HCT116 (cell line): ENCODE data around the gene DZIP3. TPM values are rescaled to one million over a fixed set of nuclear protein-coding genes. Genes with fewer than 3 reads are reported as not detected.

Experiments
- ATAC-seq: fragments of 200-7000 bp; cut with Tn5 transposase; 2 replicates; pipeline ENCODE4 v1.9.1; 2020; ENCODE audit warnings: mild to moderate bottlenecking, moderate library complexity
- BruUV-seq: library from RNA; stranded (reverse); fragments of 400-500 nt; replicated peaks from 2 replicates; lab custom pipeline; 2021; lab: Mats Ljungman, UMichigan
- CTCF ChIA-PET: fragments of 300-600 bp; sonication (Branson Sonifier 250); formaldehyde crosslinking; loops from one replicate; lab custom pipeline; 2021; ENCODE audit warnings: antibody characterized with exemption; lab: Charles Lee
- POLR2A ChIA-PET: fragments of 300-600, 350-600 bp; sonication (Branson Sonifier 250); formaldehyde crosslinking; loops from one replicate; lab custom pipeline; 2021; ENCODE audit warnings: antibody characterized with exemption; lab: Charles Lee
- RAD21 ChIA-PET, 2 experiments: fragments of 300-600 bp; sonication (Branson Sonifier 250); formaldehyde crosslinking; loops; one replicate each; lab custom pipeline; 2023; ENCODE audit warnings: low total read pairs in 2 of 2; ENCODE audit not compliant: uncharacterized antibody in 2 of 2, unreplicated experiment in 2 of 2, low non-redundant PET in 1 of 2; lab: Charles Lee
- DNase-seq: peaks from one replicate; pipeline ENCODE4 v3.0.0-alpha.2; 2010; ENCODE audit warnings: low read depth, low spot score
- H2AFZ ChIP-seq: fragments of 200-600 bp; shearing (Covaris generic), sonication (generic); 2 replicates; pipeline ENCODE4 v1.6.1; 2017; ENCODE audit warnings: low read depth, mixed run types, mixed read lengths, antibody characterized with exemption, low read length; ENCODE audit not compliant: poor library complexity, severe bottlenecking
- H3K27ac ChIP-seq: 2 replicates; pipeline ENCODE4 v1.5.1; 2012; ENCODE audit warnings: low read depth, low read length
- H3K27me3 ChIP-seq: fragments of 200-600 bp; sonication (generic); 2 replicates; pipeline ENCODE4 v1.6.1; 2016; ENCODE audit warnings: mixed run types, low read length, mixed read lengths; ENCODE audit not compliant: insufficient read depth
- H3K36me3 ChIP-seq, 2 experiments: fragments of 200-500 bp in 1 of 2; fragments of 200-600 bp in 1 of 2; sonication (Bioruptor generic) in 1 of 2; sonication (generic) in 1 of 2; 2 replicates each; pipeline versions ENCODE4 v1.5.1 to v1.6.1; 2014 to 2016; ENCODE audit warnings: low read length in 2 of 2, inconsistent platforms in 1 of 2, mixed read lengths in 1 of 2, mixed run types in 1 of 2; ENCODE audit not compliant: insufficient read depth in 2 of 2, control insufficient read depth in 1 of 2
- H3K4me1 ChIP-seq, 2 experiments: fragments of 200-600 bp in 1 of 2; sonication (generic) in 1 of 2; 2 replicates each; pipeline versions ENCODE4 v1.5.1 to v1.6.1; 2012 to 2017; ENCODE audit warnings: low read length in 2 of 2, inconsistent platforms in 1 of 2, mild to moderate bottlenecking in 1 of 2, mixed read lengths in 1 of 2, mixed run types in 1 of 2, moderate library complexity in 1 of 2; ENCODE audit not compliant: insufficient read depth in 2 of 2, control insufficient read depth in 1 of 2
- H3K4me2 ChIP-seq: fragments of 200-600 bp; sonication (generic); 2 replicates; pipeline ENCODE4 v1.6.1; 2017; ENCODE audit warnings: mixed run types, low read length, mixed read lengths
- H3K4me3 ChIP-seq, 2 experiments: fragments of 200-600 bp in 1 of 2; sonication (generic) in 1 of 2; replicated peaks in 1 of 2; 2 replicates each; pipeline ENCODE4 v1.5.1; 2011 to 2016; ENCODE audit warnings: low read length in 2 of 2, control low read depth in 1 of 2, low read depth in 1 of 2, mild to moderate bottlenecking in 1 of 2, mixed read lengths in 1 of 2, mixed run types in 1 of 2
- H3K79me2 ChIP-seq: fragments of 200-600 bp; sonication (generic); 2 replicates; pipeline ENCODE4 v1.6.1; 2017; ENCODE audit warnings: mild to moderate bottlenecking, mixed run types, low read length, moderate library complexity, mixed read lengths; ENCODE audit not compliant: insufficient read depth
- H3K9ac ChIP-seq: fragments of 200-600 bp; sonication (generic); 2 replicates; pipeline ENCODE4 v1.6.1; 2016; ENCODE audit warnings: low read length, mixed read lengths
- H3K9me2 ChIP-seq: fragments of 200-600 bp; sonication (generic), shearing (Covaris generic); 2 replicates; pipeline ENCODE4 v1.6.1; 2017; ENCODE audit warnings: mixed run types, mild to moderate bottlenecking, moderate library complexity; ENCODE audit not compliant: insufficient read depth
- H3K9me3 ChIP-seq, 2 experiments: fragments of 200-500 bp in 1 of 2; fragments of 200-600 bp in 1 of 2; sonication (Bioruptor generic) in 1 of 2; sonication (generic) in 1 of 2; 2 replicates each; pipeline ENCODE4 v1.6.1; 2014 to 2017; ENCODE audit warnings: low read length in 2 of 2, mixed read lengths in 2 of 2, inconsistent platforms in 1 of 2, low read depth in 1 of 2, mild to moderate bottlenecking in 1 of 2, mixed run types in 1 of 2, moderate library complexity in 1 of 2; ENCODE audit not compliant: control insufficient read depth in 1 of 2, insufficient read depth in 1 of 2
- H4K20me1 ChIP-seq: fragments of 200-600 bp; sonication (generic), shearing (Covaris generic); 2 replicates; pipeline ENCODE4 v1.6.1; 2017; ENCODE audit warnings: mixed run types, mild to moderate bottlenecking, moderate library complexity; ENCODE audit not compliant: insufficient read depth
- CTCF ChIP-seq, 3 experiments: fragments of 200-600 bp in 1 of 3; sonication (generic) in 1 of 3; IDR thresholded peaks in 2 of 3; conservative IDR thresholded peaks in 1 of 3; 2 replicates each; pipeline ENCODE4 v1.5.1; 2012 to 2017; ENCODE audit warnings: low read depth in 2 of 3, low read length in 2 of 3, antibody characterized with exemption in 1 of 3, borderline replicate concordance in 1 of 3, control low read depth in 1 of 3, mild to moderate bottlenecking in 1 of 3, mixed read lengths in 1 of 3, mixed run types in 1 of 3, moderate library complexity in 1 of 3; ENCODE audit not compliant: insufficient read depth in 1 of 3
- EGR1 ChIP-seq: IDR thresholded peaks from 2 replicates; pipeline ENCODE4 v1.6.1; 2012; ENCODE audit warnings: low read depth
- ELF1 ChIP-seq: IDR thresholded peaks from 2 replicates; pipeline ENCODE4 v1.6.1; 2012; ENCODE audit warnings: low read depth, borderline replicate concordance
- POLR2A ChIP-seq: IDR thresholded peaks from 2 replicates; pipeline ENCODE4 v1.7.0; 2011; ENCODE audit warnings: borderline replicate concordance; ENCODE audit not compliant: insufficient read depth, insufficient read length; ENCODE audit errors: extremely low read depth
- POLR2AphosphoS5 ChIP-seq: IDR thresholded peaks from 2 replicates; pipeline ENCODE4 v1.6.1; 2011; ENCODE audit warnings: mild to moderate bottlenecking, low read depth, low read length, moderate library complexity
- RAD21 ChIP-seq: IDR thresholded peaks from 2 replicates; pipeline ENCODE4 v1.6.1; 2012; ENCODE audit warnings: low read depth, mild to moderate bottlenecking
- REST ChIP-seq: IDR thresholded peaks from 2 replicates; pipeline ENCODE4 v1.6.1; 2012; ENCODE audit warnings: low read depth
- SIN3A ChIP-seq: IDR thresholded peaks from 2 replicates; pipeline ENCODE4 v1.6.1; 2012; ENCODE audit warnings: low read depth
- SP1 ChIP-seq: IDR thresholded peaks from 2 replicates; pipeline ENCODE4 v1.6.1; 2012; ENCODE audit warnings: low read depth
- ZBTB33 ChIP-seq: IDR thresholded peaks from 2 replicates; pipeline ENCODE4 v1.6.1; 2011; ENCODE audit warnings: mild to moderate bottlenecking, low read length, moderate library complexity; ENCODE audit not compliant: insufficient replicate concordance; ENCODE audit errors: extremely low read depth
- ZFX ChIP-seq: fragments of 450-650 bp; IDR thresholded peaks from 2 replicates; pipeline ENCODE4 v1.6.1; 2017
- ZNF274 ChIP-seq: fragments of 200-500 bp; sonication (Bioruptor generic); IDR thresholded peaks from 2 replicates; pipeline ENCODE4 v1.6.1; 2014; ENCODE audit warnings: mild to moderate bottlenecking, low read depth, low read length, inconsistent platforms
- intact Hi-C: fragments of 100-400 bp; cut with micrococcal nuclease; formaldehyde crosslinking; loops from 2 replicates; pipeline ENCODE4 v1.10.0; 2022
- total RNA-seq: library from RNA; stranded (reverse); gene quantifications from one replicate; pipeline ENCODE4 v1.2.1, GENCODE V29; 2021; ENCODE audit not compliant: unreplicated experiment

The DZIP3 gene
- total RNA-seq, 1 experiment from 2014 or later = 19.4 TPM

DNA sequence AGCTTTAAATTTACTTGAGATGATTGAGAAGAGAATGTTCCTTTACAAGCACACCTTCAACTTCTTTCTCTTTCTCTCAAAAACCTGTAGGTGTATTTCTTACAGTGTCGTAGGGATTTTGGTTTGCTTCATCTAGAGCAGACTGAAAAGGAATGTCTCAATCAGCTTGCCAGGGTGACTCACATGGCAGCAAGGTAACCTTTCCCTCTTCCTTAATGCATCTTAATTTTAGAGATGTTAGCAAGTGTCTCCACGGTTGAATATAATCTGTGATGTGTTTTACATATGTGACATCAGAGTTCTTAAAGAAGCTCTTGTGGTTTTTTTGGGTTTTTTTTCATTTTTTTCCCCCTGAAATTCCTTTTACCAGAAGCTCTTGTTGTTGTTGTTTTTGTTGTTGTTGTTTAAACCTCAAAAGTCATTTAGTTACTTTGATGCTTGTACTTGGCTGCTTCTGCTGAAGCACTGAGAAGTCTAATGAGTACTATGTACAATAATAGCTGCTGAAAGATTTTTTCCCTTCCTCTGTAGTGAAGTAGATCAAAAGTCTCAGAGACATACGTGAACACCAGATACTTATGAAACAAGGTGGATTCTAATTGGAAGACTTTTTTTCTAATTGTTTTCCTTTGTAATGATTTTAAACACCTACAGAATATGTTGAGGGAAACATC lies 84.6 kb downstream of the DZIP3 start:
- no peak overlapping the region for H2AFZ ChIP-seq
- BruUV-seq = no TSS peak
- ATAC-seq = no peak
- H3K4me3 ChIP-seq = no peak overlapping the region
- H3K79me2 ChIP-seq = no peaks in the 10 kb centered on the region
- H4K20me1 ChIP-seq = no peaks in the 10 kb centered on the region
- ChIA-PET POLR2A (interaction anchor here (1.3 kb wide), 1 partner anchor 10 kb away, joined by 3 read pairs; no protein-coding TSS in a partner anchor), RAD21 (no interaction called here), CTCF (interaction anchor here (1.7 kb wide), 1 partner anchor 144 kb away, joined by 4 read pairs; no protein-coding TSS in a partner anchor)
- H3K27me3 ChIP-seq = no peaks in the 10 kb centered on the region
- no peak overlapping the region for H3K27ac ChIP-seq
- TF ChIP-seq ZBTB33 (no peak), ELF1 (no peak), ZFX (no peak), EGR1 (no peak)
- no peak overlapping the region for H3K4me2 ChIP-seq
- no peaks in the 10 kb centered on the region for H3K4me1 ChIP-seq
- no peaks in the 10 kb centered on the region for H3K9me2 ChIP-seq
- DNase-seq = no peak
- no peak overlapping the region for H3K9ac ChIP-seq
- H3K36me3 ChIP-seq = no peaks in the 10 kb centered on the region
- intact Hi-C loops = no loop called here
- no peaks in the 10 kb centered on the region for H3K9me3 ChIP-seq

DNA sequence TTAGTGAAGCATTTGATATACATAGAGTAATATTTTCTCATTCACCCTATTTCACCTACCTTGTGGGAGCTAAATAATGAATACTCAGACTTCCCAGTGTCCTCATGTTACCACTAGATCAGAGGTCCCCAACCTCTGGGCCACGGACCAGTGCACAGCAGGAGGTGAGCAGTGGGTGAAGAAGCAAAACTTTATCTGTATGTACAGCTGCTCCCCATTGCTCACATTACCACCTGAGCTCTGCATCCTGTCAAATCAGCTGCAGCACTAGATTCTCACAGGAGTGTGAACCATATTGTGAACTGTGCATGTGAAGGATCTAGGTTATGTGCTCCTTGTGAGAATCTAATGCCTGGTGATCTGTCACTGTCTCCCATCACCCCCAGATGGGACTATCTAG lies 88.3 kb downstream of the DZIP3 start:
- no peak overlapping the region for H3K4me3 ChIP-seq
- H4K20me1 ChIP-seq = no peaks in the 10 kb centered on the region
- TF ChIP-seq ZNF274 (no peak), POLR2AphosphoS5 (no peak), CTCF (IDR thresholded peaks at IDR 0.05 in 2 of 3, conservative IDR thresholded peaks at IDR 0.05 in 1 of 3; ENCODE audit: borderline replicate concordance in 1 of 3, insufficient read depth in 1 of 3, low read depth in 2 of 3, low read length in 2 of 3) (no peak), POLR2A (no peak), RAD21 (no peak), SP1 (no peak), ELF1 (no peak), SIN3A (no peak), REST (no peak)

More for the DNA sequence above, 88.3 kb downstream of the DZIP3 start:
- ATAC-seq (no peak), DNase-seq (no peak)
- CTCF ChIA-PET = no interaction called here
- RAD21 ChIA-PET = no interaction called here
- no peaks in the 10 kb centered on the region for H3K79me2 ChIP-seq
- POLR2A ChIA-PET = no interaction called here
- no peak overlapping the region for H3K4me2 ChIP-seq
- H3K27ac ChIP-seq = no peak overlapping the region
- no peaks in the 10 kb centered on the region for H3K4me1 ChIP-seq
- no peak overlapping the region for H3K9ac ChIP-seq
- H3K36me3 ChIP-seq = no peaks in the 10 kb centered on the region
- intact Hi-C loops = no loop called here
- no TSS peak for BruUV-seq
- H3K27me3 ChIP-seq = no peaks in the 10 kb centered on the region
- no peak overlapping the region for H2AFZ ChIP-seq
- H3K9me3 ChIP-seq = no peaks in the 10 kb centered on the region
- no peaks in the 10 kb centered on the region for H3K9me2 ChIP-seq
